DMS53 treated with DMSO at 0.1 percent for 48 hours (cell line): ENCODE results near the gene ARHGAP45.

ENCODE experiments used
- DNase-seq: peaks from one replicate; lab custom pipeline; 2025; ENCODE audit not compliant: unreplicated experiment; lab: John Stamatoyannopoulos, UW

The ARHGAP45 gene

DNA sequence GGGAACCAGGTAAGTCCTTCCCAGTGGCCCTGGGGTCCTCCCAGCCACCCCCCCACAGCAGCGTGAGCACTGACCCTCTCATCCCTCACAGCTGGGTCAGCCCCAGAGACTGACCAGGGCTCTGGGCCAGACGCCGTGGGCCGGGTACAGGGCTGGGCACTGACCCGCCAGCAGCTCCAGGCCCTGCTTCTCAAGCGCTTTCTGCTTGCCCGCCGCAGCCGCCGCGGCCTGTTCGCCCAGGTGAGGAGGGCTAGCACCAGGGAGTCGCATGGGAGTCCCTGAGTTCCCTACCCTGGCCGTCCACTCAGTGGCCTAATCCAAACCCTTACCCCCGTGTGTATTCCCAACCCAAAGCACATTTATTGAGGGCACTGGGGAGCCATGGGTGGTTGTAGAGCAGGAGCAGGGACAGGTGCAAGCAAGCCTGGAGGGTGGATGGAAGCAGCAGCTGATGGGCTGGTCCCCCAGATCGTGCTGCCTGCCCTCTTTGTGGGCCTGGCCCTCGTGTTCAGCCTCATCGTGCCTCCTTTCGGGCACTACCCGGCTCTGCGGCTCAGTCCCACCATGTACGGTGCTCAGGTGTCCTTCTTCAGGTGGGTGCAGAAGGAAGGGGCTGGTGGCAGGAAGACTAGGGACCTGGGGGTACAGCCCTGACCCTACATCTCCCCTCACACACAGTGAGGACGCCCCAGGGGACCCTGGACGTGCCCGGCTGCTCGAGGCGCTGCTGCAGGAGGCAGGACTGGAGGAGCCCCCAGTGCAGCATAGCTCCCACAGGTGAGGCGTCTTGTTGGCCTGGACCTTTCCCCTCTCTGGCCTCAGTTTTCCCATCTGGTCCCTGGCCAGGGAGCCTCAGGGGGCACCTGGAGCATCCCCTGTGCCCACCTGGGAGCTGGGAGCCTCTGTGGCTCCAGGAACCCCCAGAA is 12.6 kb upstream of the ARHGAP45 start:
- no peak for DNase-seq

DNA sequence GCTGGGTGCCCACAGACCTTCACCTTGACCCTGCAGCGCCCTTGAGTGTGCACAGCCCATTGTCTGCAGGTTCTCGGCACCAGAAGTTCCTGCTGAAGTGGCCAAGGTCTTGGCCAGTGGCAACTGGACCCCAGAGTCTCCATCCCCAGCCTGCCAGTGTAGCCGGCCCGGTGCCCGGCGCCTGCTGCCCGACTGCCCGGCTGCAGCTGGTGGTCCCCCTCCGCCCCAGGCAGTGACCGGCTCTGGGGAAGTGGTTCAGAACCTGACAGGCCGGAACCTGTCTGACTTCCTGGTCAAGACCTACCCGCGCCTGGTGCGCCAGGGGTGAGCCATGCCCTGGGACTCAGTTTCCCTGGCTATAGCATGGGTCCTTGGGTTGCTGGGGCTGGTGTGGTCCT is 11.9 kb upstream of the ARHGAP45 start:
- DNase-seq, result no peak

- no peak for DNase-seq
Measured at GRCh38 chr19:1055886-1056620, 10.9 kb upstream of the ARHGAP45 start.

- DNase-seq, result peak; percentile 22
Measured at GRCh38 chr19:1057176-1057855, 9.7 kb upstream of the ARHGAP45 start.

- no peak for DNase-seq
Measured at GRCh38 chr19:1058112-1058511, 8.9 kb upstream of the ARHGAP45 start.

DNA sequence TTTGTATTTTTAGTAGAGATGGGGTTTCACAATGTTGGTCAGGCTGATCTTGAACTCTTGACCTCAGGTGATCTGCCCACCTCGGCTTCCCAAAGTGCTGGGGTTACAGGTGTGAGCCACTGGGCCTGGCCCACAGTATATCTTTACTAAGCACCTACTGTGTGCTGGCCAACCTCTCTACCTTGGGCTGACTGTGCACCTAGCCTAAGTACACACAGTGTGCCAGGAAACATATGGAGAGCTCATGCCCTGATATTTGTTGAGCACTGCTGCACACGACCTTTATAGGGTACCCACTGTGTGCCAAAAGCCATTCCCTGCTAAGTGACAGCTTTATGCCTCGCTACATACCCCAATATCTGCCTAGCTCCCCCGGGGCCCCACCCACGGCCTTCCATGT is 6.3 kb upstream of the ARHGAP45 start:
- no peak for DNase-seq

DNA sequence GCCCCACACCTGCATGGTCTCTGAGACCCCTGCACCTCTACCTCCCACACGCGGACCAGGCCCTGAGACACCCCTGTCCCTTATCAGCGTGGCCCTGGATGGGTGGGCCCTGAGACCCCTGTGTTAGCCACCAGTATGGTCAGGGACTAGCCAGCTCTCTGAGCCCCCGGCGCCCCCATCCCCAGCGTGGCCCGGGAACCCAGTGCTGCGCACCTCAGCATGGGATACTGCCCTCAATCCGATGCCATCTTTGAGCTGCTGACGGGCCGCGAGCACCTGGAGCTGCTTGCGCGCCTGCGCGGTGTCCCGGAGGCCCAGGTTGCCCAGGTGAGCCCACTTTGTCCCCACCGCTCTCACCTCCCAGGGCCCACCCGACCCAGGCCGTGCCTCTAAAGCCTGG is 5.0 kb upstream of the ARHGAP45 start:
- DNase-seq, result no peak

DNA sequence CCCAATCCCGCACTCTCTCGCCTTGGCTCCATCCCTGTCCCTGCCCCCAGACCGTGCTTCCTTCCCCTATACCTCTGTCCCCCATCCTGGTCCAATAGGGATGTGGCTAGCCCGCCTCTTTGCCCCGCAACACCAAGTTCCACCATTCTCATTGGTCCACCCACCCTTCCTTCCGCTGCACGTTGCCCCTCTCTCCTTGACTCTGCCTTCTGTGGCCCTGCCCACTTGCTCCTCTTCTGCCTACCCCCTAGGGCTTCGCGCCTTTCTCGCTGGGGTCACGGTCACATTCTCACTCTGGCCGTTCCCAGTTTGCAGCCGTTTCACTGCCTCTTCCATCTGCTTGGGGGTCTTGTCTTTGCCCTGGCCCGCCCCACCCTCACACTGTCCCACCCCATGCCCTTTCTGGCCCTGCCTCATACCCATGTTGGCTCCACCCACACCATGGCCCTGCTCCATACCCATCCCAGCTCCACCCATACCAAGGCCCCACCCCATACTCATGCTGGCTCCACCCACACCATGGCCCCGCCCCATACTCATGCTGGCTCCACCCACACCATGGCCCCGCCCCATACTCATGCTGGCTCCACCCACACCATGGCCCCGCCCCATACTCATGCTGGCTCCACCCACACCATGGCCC is 4.5 kb upstream of the ARHGAP45 start:
- no peak for DNase-seq

DNA sequence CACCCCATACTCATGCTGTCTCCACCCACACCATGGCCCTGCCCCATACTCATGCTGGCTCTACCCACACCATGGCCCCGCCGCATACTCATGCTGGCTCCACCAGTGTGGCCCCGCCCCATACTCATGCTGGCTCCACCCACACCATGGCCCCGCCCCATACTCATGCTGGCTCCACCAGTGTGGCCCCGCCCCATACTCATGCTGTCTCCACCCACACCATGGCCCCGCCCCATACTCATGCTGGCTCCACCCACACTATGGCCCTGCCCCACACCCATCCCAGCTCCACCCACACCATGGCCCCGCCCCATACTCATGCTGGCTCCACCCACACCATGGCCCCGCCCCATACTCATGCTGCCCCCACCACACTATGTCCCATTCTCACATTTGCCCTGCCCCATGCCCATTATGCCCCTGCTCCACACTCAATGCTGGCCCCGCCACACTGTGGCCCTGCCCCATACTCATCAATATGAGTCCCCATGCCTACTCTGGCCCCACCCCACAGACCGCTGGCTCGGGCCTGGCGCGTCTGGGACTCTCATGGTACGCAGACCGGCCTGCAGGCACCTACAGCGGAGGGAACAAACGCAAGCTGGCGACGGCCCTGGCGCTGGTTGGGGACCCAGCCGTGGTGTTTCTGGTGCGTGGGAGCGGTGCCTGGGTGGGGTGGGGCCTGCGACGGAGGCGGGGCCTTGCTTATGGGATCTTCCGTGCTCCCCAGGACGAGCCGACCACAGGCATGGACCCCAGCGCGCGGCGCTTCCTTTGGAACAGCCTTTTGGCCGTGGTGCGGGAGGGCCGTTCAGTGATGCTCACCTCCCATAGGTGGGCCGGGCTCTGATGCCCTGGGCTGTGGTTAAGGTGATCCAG is 3.7 kb upstream of the ARHGAP45 start:
- DNase-seq, result no peak

GRCh38 chr19:1063909-1064660 is 2.9 kb upstream of the ARHGAP45 start:
- no peak for DNase-seq

DNA sequence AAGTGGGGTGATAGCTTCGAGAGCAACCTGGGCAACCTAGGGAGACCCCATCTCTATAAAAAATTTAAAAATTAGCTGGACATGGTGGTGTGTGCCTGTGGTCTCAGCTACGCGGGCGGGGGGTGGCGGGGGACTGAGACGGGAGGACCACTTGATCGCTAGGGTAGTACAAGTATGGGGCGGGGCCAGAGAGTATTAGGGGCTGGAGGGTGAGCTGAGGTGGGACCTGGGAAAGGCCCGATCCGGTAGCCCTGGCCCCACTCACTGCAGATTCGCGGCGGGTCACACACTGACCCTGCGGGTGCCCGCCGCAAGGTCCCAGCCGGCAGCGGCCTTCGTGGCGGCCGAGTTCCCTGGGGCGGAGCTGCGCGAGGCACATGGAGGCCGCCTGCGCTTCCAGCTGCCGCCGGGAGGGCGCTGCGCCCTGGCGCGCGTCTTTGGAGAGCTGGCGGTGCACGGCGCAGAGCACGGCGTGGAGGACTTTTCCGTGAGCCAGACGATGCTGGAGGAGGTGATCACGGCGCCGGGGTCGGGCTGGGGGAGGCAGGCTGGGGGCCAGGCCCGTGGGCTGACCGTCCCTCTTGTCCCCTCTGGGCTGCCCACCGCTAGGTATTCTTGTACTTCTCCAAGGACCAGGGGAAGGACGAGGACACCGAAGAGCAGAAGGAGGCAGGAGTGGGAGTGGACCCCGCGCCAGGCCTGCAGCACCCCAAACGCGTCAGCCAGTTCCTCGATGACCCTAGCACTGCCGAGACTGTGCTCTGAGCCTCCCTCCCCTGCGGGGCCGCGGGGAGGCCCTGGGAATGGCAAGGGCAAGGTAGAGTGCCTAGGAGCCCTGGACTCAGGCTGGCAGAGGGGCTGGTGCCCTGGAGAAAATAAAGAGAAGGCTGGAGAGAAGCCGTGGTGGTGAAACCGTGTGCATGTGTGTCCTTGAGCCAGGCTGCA is 2.0 kb upstream of the ARHGAP45 start:
- DNase-seq, result peak; percentile 20

DNA sequence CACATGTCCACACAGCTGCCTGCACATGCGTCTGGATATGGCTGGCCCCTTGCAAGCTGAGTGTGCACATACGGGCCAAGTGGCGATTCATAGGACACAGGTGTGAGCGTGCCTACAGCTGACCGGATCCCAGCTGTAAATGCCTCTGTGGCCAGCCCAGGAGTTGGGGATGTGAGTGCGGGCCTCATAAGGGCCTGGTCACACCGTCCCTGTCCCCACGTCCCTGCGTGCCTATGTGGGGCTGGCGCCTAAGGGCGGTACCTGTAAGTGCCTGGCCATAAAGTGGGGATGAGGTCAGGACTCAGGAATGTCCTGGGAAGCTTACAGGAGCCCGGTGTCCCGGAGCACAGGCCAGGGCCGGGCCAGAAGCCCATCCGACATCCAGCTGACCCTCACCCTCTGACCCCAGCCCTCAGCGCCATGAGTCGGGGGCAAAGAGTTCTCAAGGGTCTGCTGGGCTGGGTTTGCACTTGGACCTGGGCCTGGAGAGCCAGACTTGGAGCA is 1.3 kb upstream of the ARHGAP45 start:
- no peak for DNase-seq

- no peak for DNase-seq
Measured at GRCh38 chr19:1066251-1066747, 668 bp upstream of the ARHGAP45 start.

DNA sequence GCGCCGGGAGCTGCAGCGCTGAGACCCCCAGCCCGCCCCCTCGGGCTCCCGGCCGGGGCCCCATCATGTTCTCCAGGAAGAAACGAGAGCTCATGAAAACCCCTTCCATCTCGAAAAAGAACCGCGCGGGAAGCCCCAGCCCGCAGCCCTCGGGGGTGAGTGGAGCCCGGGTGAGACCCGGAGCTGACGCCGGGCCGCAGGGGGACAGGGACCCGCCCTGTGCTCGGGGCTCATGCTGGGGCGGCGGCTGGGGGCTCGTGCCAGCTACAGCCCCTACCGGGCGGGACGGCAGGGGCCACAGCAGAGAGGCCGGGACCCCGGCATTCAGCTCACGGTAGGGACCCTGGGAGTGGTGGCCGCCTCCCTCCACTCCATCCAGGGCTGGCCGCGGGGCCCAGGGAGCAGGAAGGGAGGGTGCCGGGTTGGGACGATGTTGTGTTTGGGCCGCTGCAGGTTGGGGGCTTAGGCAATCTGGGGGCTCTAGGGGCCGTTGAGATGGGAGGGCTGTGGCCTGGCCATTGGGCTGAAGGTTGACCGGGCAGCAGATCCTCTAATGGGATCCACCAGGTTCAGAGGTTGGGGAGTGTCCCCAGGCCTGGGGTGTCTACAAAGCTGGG is 482 bp downstream of the ARHGAP45 start:
- no peak for DNase-seq

DNA sequence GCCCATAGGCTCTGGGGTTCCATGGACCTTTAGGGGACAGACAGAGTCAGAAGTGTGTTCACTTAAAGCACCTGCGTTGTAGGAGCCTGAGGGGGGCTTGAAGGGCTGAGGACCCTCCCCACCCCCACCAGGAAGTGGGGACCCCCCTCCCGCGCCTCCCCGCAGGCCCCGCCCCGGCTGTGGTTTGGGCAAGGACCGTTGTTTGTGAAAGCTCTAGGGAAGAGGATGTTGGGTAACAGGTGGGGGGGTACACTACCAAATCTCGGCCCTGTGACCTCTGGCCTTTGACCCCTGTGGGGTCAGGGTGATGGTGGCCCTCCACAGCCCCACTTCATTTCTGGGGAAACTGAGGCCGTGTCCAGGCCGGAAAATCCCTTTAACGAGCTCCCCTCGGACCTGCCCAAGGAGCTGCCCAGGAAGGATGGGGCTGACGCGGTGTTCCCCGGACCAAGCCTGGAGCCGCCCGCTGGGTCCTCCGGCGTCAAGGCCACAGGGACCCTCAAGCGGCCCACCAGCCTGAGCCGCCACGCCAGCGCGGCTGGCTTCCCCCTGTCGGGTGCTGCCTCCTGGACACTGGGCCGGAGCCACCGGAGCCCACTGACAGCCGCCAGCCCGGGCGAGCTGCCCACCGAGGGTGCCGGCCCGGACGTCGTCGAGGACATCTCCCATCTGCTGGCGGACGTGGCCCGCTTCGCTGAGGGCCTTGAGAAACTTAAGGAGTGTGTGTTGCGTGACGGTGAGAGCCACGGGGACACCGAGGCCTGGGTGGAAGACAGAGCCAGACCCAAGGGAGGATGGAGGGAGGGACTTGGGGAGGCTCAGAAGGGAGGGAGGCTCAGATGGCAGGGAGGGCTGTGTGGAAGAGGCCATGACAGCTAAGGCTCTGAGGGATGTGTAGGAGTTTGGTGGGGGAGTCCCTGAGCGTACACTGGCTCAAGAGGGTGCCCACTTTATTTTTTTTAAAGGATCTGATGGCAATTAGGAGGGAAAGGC is 1.3 kb downstream of the ARHGAP45 start:
- DNase-seq, result no peak

GRCh38 chr19:1069009-1069779 is 2.2 kb downstream of the ARHGAP45 start:
- DNase-seq, result no peak
